Amniotic stem cell (primary cell): ENCODE measurements around the gene PRIMA1.
"Not testable (repeated sequence)": the region's sequence is repeated elsewhere in the genome, so short reads cannot be mapped to it uniquely, and the experiment has no call there.

ENCODE experiments used
- DNase-seq: peaks from one replicate; lab custom pipeline; 2025; lab: John Stamatoyannopoulos, UW

Gene PRIMA1

GRCh38 chr14:93788293-93788542, at the start of gene PRIMA1:
TSS of gene PRIMA1 (minus strand) at chr14:93788485. CDS start at chr14:93787718, 767 bp downstream.
- no peak for DNase-seq

- no peak for DNase-seq
Observed at GRCh38 chr14:93834699-93835371, 46.5 kb upstream of the PRIMA1 start.

- DNase-seq = no peak
Observed at GRCh38 chr14:93832665-93833064, 44.4 kb upstream of the PRIMA1 start.

- no peak for DNase-seq
Observed at GRCh38 chr14:93832081-93832480, 43.8 kb upstream of the PRIMA1 start.

GRCh38 chr14:93830753-93831461, 42.6 kb upstream of the PRIMA1 start:
- DNase-seq = no peak

GRCh38 chr14:93829839-93830481, 41.7 kb upstream of the PRIMA1 start:
- DNase-seq = no peak

GRCh38 chr14:93825235-93825553, 36.9 kb upstream of the PRIMA1 start:
- no peak for DNase-seq

- no peak for DNase-seq
Observed at GRCh38 chr14:93824518-93825234, 36.4 kb upstream of the PRIMA1 start.

GRCh38 chr14:93824076-93824475, 35.8 kb upstream of the PRIMA1 start:
- no peak for DNase-seq

- no peak for DNase-seq
Observed at GRCh38 chr14:93821051-93821450, 32.8 kb upstream of the PRIMA1 start.

GRCh38 chr14:93818857-93819256, 30.6 kb upstream of the PRIMA1 start:
- DNase-seq = no peak

- DNase-seq = no peak
Observed at GRCh38 chr14:93811676-93812075, 23.4 kb upstream of the PRIMA1 start.

- DNase-seq = no peak
Observed at GRCh38 chr14:93811020-93811419, 22.7 kb upstream of the PRIMA1 start.

GRCh38 chr14:93809491-93810420, 21.5 kb upstream of the PRIMA1 start:
- not testable (repeated sequence) for DNase-seq

- no peak for DNase-seq
Observed at GRCh38 chr14:93804654-93805053, 16.4 kb upstream of the PRIMA1 start.

- DNase-seq = no peak
Observed at GRCh38 chr14:93803408-93804318, 15.4 kb upstream of the PRIMA1 start.

- DNase-seq = no peak
Observed at GRCh38 chr14:93799989-93800921, 12.0 kb upstream of the PRIMA1 start.

GRCh38 chr14:93799617-93799988, 11.3 kb upstream of the PRIMA1 start:
- no peak for DNase-seq

GRCh38 chr14:93797536-93797935, 9.3 kb upstream of the PRIMA1 start:
- no peak for DNase-seq

GRCh38 chr14:93797071-93797470, 8.8 kb upstream of the PRIMA1 start:
- DNase-seq = no peak
